Endothelial cell of umbilical vein (primary cell): ENCODE results near the gene WDR86. TPM values are rescaled to one million over a fixed set of nuclear protein-coding genes. Genes with fewer than 3 reads are reported as not detected.

Experiments
- BruUV-seq: library from RNA; stranded (reverse); fragments of 400-500 nt; replicated peaks from 2 replicates; lab custom pipeline; 2021; lab: Mats Ljungman, UMichigan
- CTCF ChIA-PET: fragments of 300-600, 350-600 bp; sonication (Branson Sonifier 250); formaldehyde crosslinking; loops from one replicate; lab custom pipeline; 2021; ENCODE audit warnings: antibody characterized with exemption, inconsistent platforms; lab: Charles Lee
- POLR2A ChIA-PET: fragments of 300-600, 350-600 bp; sonication (Branson Sonifier 250); formaldehyde crosslinking; loops from one replicate; lab custom pipeline; 2021; ENCODE audit warnings: antibody characterized with exemption, inconsistent platforms; lab: Charles Lee
- DNase-seq: peaks from one replicate; pipeline ENCODE4 v3.0.0-alpha.2; 2011; ENCODE audit warnings: low read depth, low spot score
- FAIRE-seq: peaks from 2 replicates; lab custom pipeline; 2011; peaks lifted over from hg19 to GRCh38; lab: Jason Lieb, UNC
- H2AFZ ChIP-seq: 2 replicates; pipeline ENCODE4 v1.6.0; 2012; ENCODE audit warnings: low read depth, low read length, control low read depth, inconsistent platforms
- H3K27ac ChIP-seq: 2 replicates; pipeline ENCODE4 v1.5.1; 2011; ENCODE audit warnings: low read depth, mild to moderate bottlenecking, control low read depth, low read length, moderate library complexity; ENCODE audit not compliant: insufficient read depth
- H3K27me3 ChIP-seq, 2 experiments: 2 replicates each; pipeline versions ENCODE4 v1.6.0 to v1.6.1; 2011; ENCODE audit warnings: low read length in 2 of 2, mixed read lengths in 1 of 2; ENCODE audit not compliant: control insufficient read depth in 2 of 2, insufficient read depth in 2 of 2
- H3K36me3 ChIP-seq, 2 experiments: 2 replicates in 1 of 2; 3 replicates in 1 of 2; pipeline ENCODE4 v1.5.1; 2011; ENCODE audit warnings: low read length in 2 of 2, mild to moderate bottlenecking in 1 of 2, moderate library complexity in 1 of 2; ENCODE audit not compliant: control insufficient read depth in 2 of 2, insufficient read depth in 2 of 2; ENCODE audit errors: extremely low read depth in 1 of 2
- H3K4me1 ChIP-seq: 3 replicates; pipeline ENCODE4 v1.5.1; 2011; ENCODE audit warnings: mild to moderate bottlenecking, low read length; ENCODE audit not compliant: control insufficient read depth, insufficient read depth; ENCODE audit errors: extremely low read depth
- H3K4me2 ChIP-seq: 2 replicates; pipeline ENCODE4 v1.6.1; 2011; ENCODE audit warnings: low read length, control low read depth, mixed read lengths; ENCODE audit not compliant: insufficient read depth
- H3K4me3 ChIP-seq, 3 experiments: fragments of 200-600 bp in 1 of 3; sonication (generic), shearing (Covaris generic) in 1 of 3; replicated peaks in 1 of 3; 2 replicates each; pipeline ENCODE4 v1.5.1; 2011 to 2016; ENCODE audit warnings: control low read depth in 3 of 3, low read length in 3 of 3, mild to moderate bottlenecking in 2 of 3, inconsistent platforms in 1 of 3, low read depth in 1 of 3, moderate library complexity in 1 of 3; ENCODE audit not compliant: insufficient read depth in 1 of 3
- H3K79me2 ChIP-seq: 2 replicates; pipeline ENCODE4 v1.6.0; 2012; ENCODE audit warnings: low read length, inconsistent platforms; ENCODE audit not compliant: control insufficient read depth, insufficient read depth
- H3K9ac ChIP-seq: replicated peaks from 2 replicates; pipeline ENCODE3; 2011; ENCODE audit warnings: low read length, control low read depth; ENCODE audit not compliant: insufficient read depth; ENCODE audit errors: extremely low read depth
- H3K9me1 ChIP-seq: replicated peaks from 3 replicates; pipeline ENCODE4 v1.6.0; 2011; ENCODE audit warnings: mild to moderate bottlenecking, low read length; ENCODE audit not compliant: control insufficient read depth, insufficient read depth; ENCODE audit errors: extremely low read depth
- H3K9me3 ChIP-seq: replicated peaks from 2 replicates; pipeline ENCODE4 v1.5.1; 2012; ENCODE audit warnings: low read length, inconsistent platforms; ENCODE audit not compliant: control insufficient read depth, insufficient read depth
- H4K20me1 ChIP-seq: replicated peaks from 2 replicates; pipeline ENCODE3; 2011; ENCODE audit warnings: mild to moderate bottlenecking, low read length; ENCODE audit not compliant: control insufficient read depth, insufficient read depth; ENCODE audit errors: extremely low read depth
- CTCF ChIP-seq, 2 donors: IDR thresholded peaks; 1 replicate in 1 of 2; 2 replicates in 1 of 2; pipeline ENCODE4 v1.5.1; 2011; ENCODE audit warnings: low read length in 2 of 2, mild to moderate bottlenecking in 2 of 2, moderate library complexity in 2 of 2, control low read depth in 1 of 2, inconsistent platforms in 1 of 2, low read depth in 1 of 2; ENCODE audit not compliant: insufficient read depth in 1 of 2; ENCODE audit errors: extremely low read depth in 1 of 2
- EZH2 ChIP-seq: IDR thresholded peaks from 2 replicates; pipeline ENCODE4 v1.6.1; 2012; ENCODE audit warnings: borderline replicate concordance, low read depth, mild to moderate bottlenecking, moderate library complexity, low read length, inconsistent platforms; ENCODE audit not compliant: severe bottlenecking
- FOS ChIP-seq: IDR thresholded peaks from 2 replicates; pipeline ENCODE4 v1.6.1; 2011; ENCODE audit warnings: mild to moderate bottlenecking, low read length, moderate library complexity, borderline replicate concordance; ENCODE audit not compliant: insufficient read depth
- MAX ChIP-seq: IDR thresholded peaks from 2 replicates; pipeline ENCODE4 v1.6.1; 2011; ENCODE audit not compliant: insufficient read depth, insufficient read length
- MYC ChIP-seq: IDR thresholded peaks from one replicate; pipeline ENCODE4 v1.6.1; 2011; ENCODE audit warnings: mild to moderate bottlenecking, low read depth, low read length
- POLR2A ChIP-seq: IDR thresholded peaks from 2 replicates; pipeline ENCODE4 v1.6.1; 2012; ENCODE audit warnings: low read depth, mild to moderate bottlenecking, control low read depth, low read length
- POLR2AphosphoS5 ChIP-seq: IDR thresholded peaks from 2 replicates; pipeline ENCODE4 v1.6.1; 2012; ENCODE audit warnings: low read depth, mild to moderate bottlenecking, control low read depth, low read length, moderate library complexity; ENCODE audit not compliant: insufficient read depth
- dilution Hi-C: fragments of 300-500 bp; cut with MboI; formaldehyde crosslinking; loops from one replicate; pipeline ENCODE4 v1.15.0; 2019; ENCODE audit warnings: low sequenced_read_pairs; ENCODE audit not compliant: extremely low pct_ligation_motif_present
- intact Hi-C: fragments of 100-400 bp; cut with micrococcal nuclease; formaldehyde crosslinking; loops from one replicate; pipeline ENCODE4 v1.10.0; 2022
- polyA plus RNA-seq, 4 experiments: library from polyadenylated mRNA; depleted of rRNA in 3 of 4; stranded (reverse) in 3 of 4; unstranded in 1 of 4; fragments of >200 nt; gene quantifications; 2 replicates each; pipeline versions ENCODE4 v1.2.1 to v1.2.3, GENCODE V29; 2011 to 2012; ENCODE audit warnings: missing spikeins in 1 of 4
- total RNA-seq: library from RNA; stranded (reverse); gene quantifications from 2 replicates; pipeline ENCODE4 v1.2.3, GENCODE V29; 2021

Gene WDR86
- total and polyA plus RNA-seq, 2 donors (not counting 3 experiments of a cell fraction or from before 2014, with no cell fraction given): not detected

DNA sequence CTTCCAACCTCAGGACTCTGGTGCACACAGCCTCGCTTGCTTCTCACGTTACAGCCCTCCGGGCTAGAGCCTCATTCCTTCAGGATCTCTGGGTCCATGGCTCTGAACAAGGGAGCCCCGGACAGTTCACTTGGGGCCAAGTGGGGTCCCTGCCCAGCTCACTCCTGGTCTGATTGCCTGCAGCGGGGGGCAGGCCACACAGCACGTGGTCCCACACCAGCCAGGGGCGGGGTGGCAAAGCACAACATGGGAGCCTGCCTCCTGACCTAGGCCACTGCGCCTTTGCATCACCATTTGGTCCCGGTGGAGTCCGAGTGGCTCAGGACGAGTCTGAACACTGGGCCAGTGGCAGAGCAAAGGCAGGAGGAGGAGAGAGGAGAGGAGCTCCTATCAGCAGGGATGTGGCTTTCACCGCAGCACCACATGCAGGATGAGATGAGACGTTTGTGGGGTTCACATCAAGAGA, 43.5 kb upstream of the WDR86 start:
- no peaks in the 10 kb centered on the region for H3K27me3 ChIP-seq
- no peaks in the 10 kb centered on the region for H3K9me1 ChIP-seq
- TF ChIP-seq POLR2A (no peak), EZH2 (no peak), CTCF (IDR thresholded peaks at IDR 0.05; ENCODE audit: extremely low read depth in 1 of 2, insufficient read depth in 1 of 2, low read depth in 1 of 2, low read length in 2 of 2) (no peak), POLR2AphosphoS5 (no peak), MYC (no peak), MAX (no peak), FOS (no peak)
- no peak for DNase-seq
- ChIA-PET CTCF (no interaction called here), POLR2A (interaction anchor here (0.8 kb wide), 1 partner anchor 102 kb away, joined by 3 read pairs; no protein-coding TSS in a partner anchor)
- no peaks in the 10 kb centered on the region for H3K36me3 ChIP-seq
- no peaks in the 10 kb centered on the region for H3K4me1 ChIP-seq
- no peak overlapping the region for H3K27ac ChIP-seq
- H3K9ac ChIP-seq: no peak overlapping the region
- no peak overlapping the region for H3K4me3 ChIP-seq
- no peaks in the 10 kb centered on the region for H3K9me3 ChIP-seq
- H3K79me2 ChIP-seq: no peaks in the 10 kb centered on the region
- FAIRE-seq: no peak
- H2AFZ ChIP-seq: no peak overlapping the region
- no peak overlapping the region for H3K4me2 ChIP-seq
- intact Hi-C loops: no loop called here
- H4K20me1 ChIP-seq: no peaks in the 10 kb centered on the region
- dilution Hi-C loops: no loop called here
- BruUV-seq: no TSS peak
